Astrocyte (in vitro differentiated cells and primary cell): ENCODE measurements around the gene HES5. TPM values are rescaled to one million over a fixed set of nuclear protein-coding genes. Genes with fewer than 3 reads are reported as not detected.

ENCODE experiments used
- DNase-seq: peaks from one replicate; pipeline ENCODE4 v3.0.0-alpha.2; 2010; ENCODE audit warnings: low read depth
- FAIRE-seq: peaks from 2 replicates; lab custom pipeline; 2011; peaks lifted over from hg19 to GRCh38; lab: Jason Lieb, UNC
- H2AFZ ChIP-seq: 2 replicates; pipeline ENCODE4 v1.6.0; 2012; ENCODE audit warnings: low read depth, low read length, inconsistent platforms
- H3K27ac ChIP-seq: 2 replicates; pipeline ENCODE4 v1.5.1; 2011; ENCODE audit warnings: low read depth, low read length, inconsistent platforms
- H3K27me3 ChIP-seq: 2 replicates; pipeline ENCODE4 v1.6.0; 2011; ENCODE audit warnings: low read length, inconsistent platforms; ENCODE audit not compliant: insufficient read depth
- H3K36me3 ChIP-seq: 2 replicates; pipeline ENCODE4 v1.5.1; 2011; ENCODE audit warnings: low read length, inconsistent platforms; ENCODE audit not compliant: insufficient read depth
- H3K4me1 ChIP-seq: 2 replicates; pipeline ENCODE4 v1.5.1; 2011; ENCODE audit warnings: low read length, inconsistent platforms; ENCODE audit not compliant: insufficient read depth
- H3K4me2 ChIP-seq: 2 replicates; pipeline ENCODE4 v1.6.0; 2012; ENCODE audit warnings: low read length, inconsistent platforms
- H3K4me3 ChIP-seq: 2 replicates; pipeline ENCODE4 v1.5.1; 2011; ENCODE audit warnings: low read depth, mild to moderate bottlenecking, low read length, inconsistent platforms; ENCODE audit not compliant: insufficient read depth
- H3K79me2 ChIP-seq: 2 replicates; pipeline ENCODE4 v1.6.0; 2012; ENCODE audit warnings: mild to moderate bottlenecking, low read length, inconsistent platforms; ENCODE audit not compliant: insufficient read depth
- H3K9ac ChIP-seq: 2 replicates; pipeline ENCODE4 v1.6.0; 2012; ENCODE audit warnings: mild to moderate bottlenecking, low read length, inconsistent platforms
- H3K9me3 ChIP-seq: 2 replicates; pipeline ENCODE4 v1.5.1; 2012; ENCODE audit warnings: low read depth, mild to moderate bottlenecking, low read length, inconsistent platforms; ENCODE audit not compliant: insufficient read depth
- H4K20me1 ChIP-seq: 2 replicates; pipeline ENCODE4 v1.6.0; 2012; ENCODE audit warnings: low read length, inconsistent platforms; ENCODE audit not compliant: insufficient read depth
- H3K27ac Mint-ChIP-seq: one replicate; pipeline ENCODE4 v1.8.0; 2021; ENCODE audit warnings: mild to moderate bottlenecking, mixed read lengths; ENCODE audit not compliant: unreplicated experiment
- H3K27me3 Mint-ChIP-seq: one replicate; pipeline ENCODE4 v1.8.0; 2021; ENCODE audit warnings: low read depth, mixed read lengths; ENCODE audit not compliant: unreplicated experiment
- H3K36me3 Mint-ChIP-seq: one replicate; pipeline ENCODE4 v1.8.0; 2021; ENCODE audit warnings: low read depth, mixed read lengths; ENCODE audit not compliant: unreplicated experiment
- H3K4me1 Mint-ChIP-seq: one replicate; pipeline ENCODE4 v1.8.0; 2021; ENCODE audit warnings: low read depth, mixed read lengths; ENCODE audit not compliant: unreplicated experiment
- H3K4me3 Mint-ChIP-seq: one replicate; pipeline ENCODE4 v1.8.0; 2021; ENCODE audit warnings: mild to moderate bottlenecking, moderate library complexity, mixed read lengths; ENCODE audit not compliant: unreplicated experiment
- H3K9me3 Mint-ChIP-seq: one replicate; pipeline ENCODE4 v1.8.0; 2021; ENCODE audit warnings: mild to moderate bottlenecking, mixed read lengths; ENCODE audit not compliant: unreplicated experiment
- EZH2 ChIP-seq: IDR thresholded peaks from 2 replicates; pipeline ENCODE4 v1.6.1; 2012; ENCODE audit warnings: mild to moderate bottlenecking, low read length, inconsistent platforms; ENCODE audit not compliant: insufficient read depth
- total RNA-seq: library from RNA; stranded (reverse); gene quantifications from 2 replicates; pipeline ENCODE4 v1.2.1, GENCODE V29; 2021
- TF ChIP-seq, protein P1 (sequence below): IDR thresholded peaks from 2 replicates; pipeline ENCODE4 v1.5.1; 2011; ENCODE audit warnings: low read depth, mild to moderate bottlenecking, inconsistent platforms, low read length, moderate library complexity; ENCODE audit not compliant: insufficient read depth

Gene HES5
- total RNA-seq, 1 donor from 2014 or later = not detected

DNA sequence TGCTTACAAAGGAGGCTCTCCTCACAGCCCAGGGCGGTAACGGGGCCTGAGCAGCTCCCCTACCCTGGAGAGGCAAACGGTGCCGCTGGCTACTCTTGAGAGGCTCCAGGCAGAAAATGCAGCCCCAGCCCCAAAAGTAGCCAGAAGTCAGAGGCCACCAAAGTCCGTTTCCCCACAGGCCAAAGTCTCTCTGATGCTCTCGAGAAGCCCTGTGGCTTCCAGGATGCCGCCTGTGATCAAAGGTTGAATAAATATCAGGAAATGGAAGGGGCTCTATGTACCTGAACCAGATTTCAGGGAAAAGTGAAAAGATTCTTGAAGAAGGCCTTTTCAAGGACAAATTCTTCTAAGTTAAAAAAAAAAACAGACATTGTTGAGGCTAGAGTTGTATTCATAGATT, 7.8 kb downstream of the HES5 start:
- Histone ChIP-seq H3K4me2 (no peak overlapping the region), H4K20me1 (peaks cover 62% of the 10 kb centered on the region), H3K9ac (no peak overlapping the region), H3K4me1 (peaks cover 33% of the 10 kb centered on the region), H3K9me3 (no peaks in the 10 kb centered on the region), H3K4me3 (no peak overlapping the region), H3K36me3 (peaks cover 3% of the 10 kb centered on the region), H3K27me3 (no peaks in the 10 kb centered on the region), H2AFZ (no peak overlapping the region), H3K27ac (no peak overlapping the region), H3K79me2 (peaks cover 55% of the 10 kb centered on the region)
- Mint-ChIP-seq H3K4me3 (no peak overlapping the region), H3K27me3 (peaks cover 3% of the 10 kb centered on the region), H3K36me3 (peaks cover 5% of the 10 kb centered on the region), H3K27ac (no peak overlapping the region), H3K4me1 (peaks cover 14% of the 10 kb centered on the region), H3K9me3 (no peaks in the 10 kb centered on the region)
- FAIRE-seq (no peak), DNase-seq (no peak)
- TF ChIP-seq EZH2 = no peak
- TF ChIP-seq, protein P1, sequence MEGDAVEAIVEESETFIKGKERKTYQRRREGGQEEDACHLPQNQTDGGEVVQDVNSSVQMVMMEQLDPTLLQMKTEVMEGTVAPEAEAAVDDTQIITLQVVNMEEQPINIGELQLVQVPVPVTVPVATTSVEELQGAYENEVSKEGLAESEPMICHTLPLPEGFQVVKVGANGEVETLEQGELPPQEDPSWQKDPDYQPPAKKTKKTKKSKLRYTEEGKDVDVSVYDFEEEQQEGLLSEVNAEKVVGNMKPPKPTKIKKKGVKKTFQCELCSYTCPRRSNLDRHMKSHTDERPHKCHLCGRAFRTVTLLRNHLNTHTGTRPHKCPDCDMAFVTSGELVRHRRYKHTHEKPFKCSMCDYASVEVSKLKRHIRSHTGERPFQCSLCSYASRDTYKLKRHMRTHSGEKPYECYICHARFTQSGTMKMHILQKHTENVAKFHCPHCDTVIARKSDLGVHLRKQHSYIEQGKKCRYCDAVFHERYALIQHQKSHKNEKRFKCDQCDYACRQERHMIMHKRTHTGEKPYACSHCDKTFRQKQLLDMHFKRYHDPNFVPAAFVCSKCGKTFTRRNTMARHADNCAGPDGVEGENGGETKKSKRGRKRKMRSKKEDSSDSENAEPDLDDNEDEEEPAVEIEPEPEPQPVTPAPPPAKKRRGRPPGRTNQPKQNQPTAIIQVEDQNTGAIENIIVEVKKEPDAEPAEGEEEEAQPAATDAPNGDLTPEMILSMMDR = no peak

DNA sequence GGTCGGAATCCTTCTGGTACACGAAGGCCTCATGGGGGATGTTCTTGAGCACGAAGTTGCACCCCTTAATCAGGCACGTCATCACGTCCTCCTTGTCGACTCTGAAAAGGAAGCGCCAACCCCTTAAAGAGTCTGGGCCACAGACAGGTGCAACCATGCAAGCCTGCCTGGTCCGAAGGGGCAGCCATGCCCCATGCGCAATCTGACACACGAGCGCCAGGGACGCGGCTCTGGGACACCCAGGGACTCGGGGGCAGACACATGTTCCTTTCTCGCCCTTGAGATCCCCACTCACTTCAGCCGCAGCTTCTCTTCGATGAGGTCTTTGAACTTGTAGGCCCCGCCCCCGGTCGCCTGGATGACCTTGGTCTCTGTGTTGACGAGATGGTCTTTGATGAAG, 9.3 kb downstream of the HES5 start:
- Mint-ChIP-seq H3K27ac (peak overlapping the region; percentile 20), H3K4me1 (peaks cover 14% of the 10 kb centered on the region), H3K36me3 (peaks cover 5% of the 10 kb centered on the region), H3K4me3 (no peak overlapping the region), H3K9me3 (no peaks in the 10 kb centered on the region), H3K27me3 (no peaks in the 10 kb centered on the region)
- peaks cover 53% of the 10 kb centered on the region for H3K79me2 ChIP-seq
- H3K36me3 ChIP-seq = peaks cover 3% of the 10 kb centered on the region
- H4K20me1 ChIP-seq = peaks cover 63% of the 10 kb centered on the region
- no peak for FAIRE-seq
- H3K27me3 ChIP-seq = no peaks in the 10 kb centered on the region
- H3K4me3 ChIP-seq = no peak overlapping the region
- H3K27ac ChIP-seq = no peak overlapping the region
- H3K4me2 ChIP-seq = no peak overlapping the region
- no peak overlapping the region for H2AFZ ChIP-seq
- TF ChIP-seq EZH2 = no peak
- TF ChIP-seq, protein P1 = no peak
- peaks cover 28% of the 10 kb centered on the region for H3K4me1 ChIP-seq
- no peaks in the 10 kb centered on the region for H3K9me3 ChIP-seq
- no peak for DNase-seq
- no peak overlapping the region for H3K9ac ChIP-seq

DNA sequence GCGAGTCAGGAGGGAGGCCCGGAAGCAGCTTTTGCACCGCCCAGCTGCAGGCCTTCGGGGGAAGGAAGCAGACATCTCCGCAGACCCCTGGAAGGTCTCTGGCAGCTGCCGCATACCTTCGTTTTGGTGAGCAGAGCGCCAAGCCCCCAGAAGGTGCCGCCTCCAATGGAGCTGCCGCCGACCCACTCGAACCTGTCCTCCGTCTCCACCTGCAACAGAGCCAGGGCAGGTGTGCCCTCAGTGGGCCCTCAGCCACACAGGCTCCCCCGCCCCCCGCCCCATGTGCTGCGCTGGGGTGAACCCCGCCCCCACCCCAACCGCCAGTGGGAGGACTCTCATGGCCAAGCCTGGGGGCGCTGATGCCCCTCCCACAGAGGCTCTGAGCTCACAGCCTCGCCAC, 9.9 kb downstream of the HES5 start:
- Histone ChIP-seq H3K4me3 (no peak overlapping the region), H3K27me3 (no peaks in the 10 kb centered on the region), H3K36me3 (peaks cover 3% of the 10 kb centered on the region), H3K4me1 (peaks cover 22% of the 10 kb centered on the region), H3K4me2 (no peak overlapping the region), H3K79me2 (peaks cover 47% of the 10 kb centered on the region), H3K27ac (no peak overlapping the region), H4K20me1 (peaks cover 62% of the 10 kb centered on the region), H3K9ac (no peak overlapping the region), H3K9me3 (no peaks in the 10 kb centered on the region), H2AFZ (no peak overlapping the region)
- DNase-seq (no peak), FAIRE-seq (no peak)
- H3K27me3 Mint-ChIP-seq = no peaks in the 10 kb centered on the region
- peaks cover 5% of the 10 kb centered on the region for H3K36me3 Mint-ChIP-seq
- H3K9me3 Mint-ChIP-seq = no peaks in the 10 kb centered on the region
- TF ChIP-seq, protein P1 = no peak
- no peak for TF ChIP-seq EZH2
- H3K4me3 Mint-ChIP-seq = no peak overlapping the region
- H3K4me1 Mint-ChIP-seq = peaks cover 14% of the 10 kb centered on the region
- no peak overlapping the region for H3K27ac Mint-ChIP-seq
